ENCODE measurements around the gene CSKMT. TPM values are rescaled to one million over a fixed set of nuclear protein-coding genes. Genes with fewer than 3 reads are reported as not detected.

CSKMT gene
- total RNA-seq, 2 experiments from 2014 or later: 37.1 to 43.6 TPM

DNA sequence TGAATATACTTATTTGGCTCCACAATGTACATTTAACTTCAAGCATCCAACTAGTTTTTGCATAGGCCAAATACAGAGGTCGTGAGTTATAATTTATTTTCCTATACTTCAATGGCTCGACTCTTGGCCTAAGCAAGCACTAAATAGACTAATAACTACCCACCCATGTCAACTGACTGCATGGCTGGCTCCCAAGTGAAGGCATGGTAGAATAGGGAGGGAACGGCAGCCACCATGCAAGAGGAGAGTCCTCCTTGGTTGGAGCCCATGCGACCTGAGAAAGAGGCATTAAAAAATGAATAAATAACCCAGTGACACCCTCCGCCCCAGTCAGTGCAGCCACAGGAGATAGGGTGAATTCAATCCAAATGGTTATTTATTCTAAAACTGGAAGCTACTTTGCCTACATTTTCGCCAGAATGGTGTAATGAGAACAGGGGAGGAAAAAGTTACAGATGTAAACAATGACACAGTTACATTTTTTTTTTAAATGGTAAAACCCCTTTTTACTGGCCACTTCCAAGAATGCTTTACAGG lies 47.2 kb downstream of the CSKMT start:
- TF ChIP-seq, protein P1, sequence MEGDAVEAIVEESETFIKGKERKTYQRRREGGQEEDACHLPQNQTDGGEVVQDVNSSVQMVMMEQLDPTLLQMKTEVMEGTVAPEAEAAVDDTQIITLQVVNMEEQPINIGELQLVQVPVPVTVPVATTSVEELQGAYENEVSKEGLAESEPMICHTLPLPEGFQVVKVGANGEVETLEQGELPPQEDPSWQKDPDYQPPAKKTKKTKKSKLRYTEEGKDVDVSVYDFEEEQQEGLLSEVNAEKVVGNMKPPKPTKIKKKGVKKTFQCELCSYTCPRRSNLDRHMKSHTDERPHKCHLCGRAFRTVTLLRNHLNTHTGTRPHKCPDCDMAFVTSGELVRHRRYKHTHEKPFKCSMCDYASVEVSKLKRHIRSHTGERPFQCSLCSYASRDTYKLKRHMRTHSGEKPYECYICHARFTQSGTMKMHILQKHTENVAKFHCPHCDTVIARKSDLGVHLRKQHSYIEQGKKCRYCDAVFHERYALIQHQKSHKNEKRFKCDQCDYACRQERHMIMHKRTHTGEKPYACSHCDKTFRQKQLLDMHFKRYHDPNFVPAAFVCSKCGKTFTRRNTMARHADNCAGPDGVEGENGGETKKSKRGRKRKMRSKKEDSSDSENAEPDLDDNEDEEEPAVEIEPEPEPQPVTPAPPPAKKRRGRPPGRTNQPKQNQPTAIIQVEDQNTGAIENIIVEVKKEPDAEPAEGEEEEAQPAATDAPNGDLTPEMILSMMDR (IDR thresholded peaks at IDR 0.05): no peak
- no peak overlapping the region for H3K4me3 Mint-ChIP-seq
- peaks cover 64% of the 10 kb centered on the region for H3K4me1 Mint-ChIP-seq (ENCODE audit: low read depth)
- ChIA-PET POLR2A (interaction anchor here (0.6 to 5.0 kb wide), 11 partner anchors 12 to 1122 kb away, joined by 3 to 34 read pairs (median 5); partner anchors contain the start of genes C11orf98, CSKMT, HNRNPUL2 and LBHD1), CTCF (no interaction called here)
- H3K27me3 Mint-ChIP-seq: no peaks in the 10 kb centered on the region
- no peak for ATAC-seq
- DNase-seq: no peak
- peaks cover 69% of the 10 kb centered on the region for H3K36me3 Mint-ChIP-seq (ENCODE audit: low read depth)
- H3K9me3 Mint-ChIP-seq: no peaks in the 10 kb centered on the region
- peak overlapping the region; percentile 91 for H3K27ac Mint-ChIP-seq
- intact Hi-C loops (cut with micrococcal nuclease): no loop called here

DNA sequence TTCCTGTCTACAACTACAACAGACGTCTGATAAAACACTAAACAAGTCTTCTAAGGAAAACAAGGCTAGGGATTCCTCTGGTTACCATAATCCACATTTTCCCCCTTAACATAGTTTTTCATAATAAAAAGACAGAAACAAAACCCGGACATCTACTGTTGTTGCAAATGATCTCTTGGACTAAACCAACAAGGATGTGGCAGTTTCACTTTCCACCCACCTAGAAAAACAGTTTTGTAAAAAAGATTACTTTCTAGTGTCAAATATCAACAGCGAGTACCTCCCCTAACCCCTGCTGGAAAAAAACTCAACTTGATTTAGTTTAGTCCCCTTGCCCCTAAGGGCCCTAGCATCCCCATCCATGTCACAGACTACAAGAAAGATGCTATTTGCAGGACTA lies 47.7 kb downstream of the CSKMT start:
- ChIA-PET CTCF (no interaction called here), POLR2A (interaction anchor here (0.5 to 3.5 kb wide), 9 partner anchors 12 to 1123 kb away, joined by 3 to 20 read pairs (median 5); partner anchors contain the start of genes C11orf98, CSKMT, HNRNPUL2 and TUT1)
- Mint-ChIP-seq H3K4me3 (peak overlapping the region; percentile 6), H3K36me3 (ENCODE audit: low read depth) (peaks cover 71% of the 10 kb centered on the region), H3K4me1 (ENCODE audit: low read depth) (peaks cover 60% of the 10 kb centered on the region), H3K9me3 (no peaks in the 10 kb centered on the region), H3K27ac (peak overlapping the region; percentile 91), H3K27me3 (no peaks in the 10 kb centered on the region)
- DNase-seq: no peak
- intact Hi-C loops (cut with micrococcal nuclease): no loop called here
- no peak for ATAC-seq
- TF ChIP-seq, protein P1 (IDR thresholded peaks at IDR 0.05): no peak

DNA sequence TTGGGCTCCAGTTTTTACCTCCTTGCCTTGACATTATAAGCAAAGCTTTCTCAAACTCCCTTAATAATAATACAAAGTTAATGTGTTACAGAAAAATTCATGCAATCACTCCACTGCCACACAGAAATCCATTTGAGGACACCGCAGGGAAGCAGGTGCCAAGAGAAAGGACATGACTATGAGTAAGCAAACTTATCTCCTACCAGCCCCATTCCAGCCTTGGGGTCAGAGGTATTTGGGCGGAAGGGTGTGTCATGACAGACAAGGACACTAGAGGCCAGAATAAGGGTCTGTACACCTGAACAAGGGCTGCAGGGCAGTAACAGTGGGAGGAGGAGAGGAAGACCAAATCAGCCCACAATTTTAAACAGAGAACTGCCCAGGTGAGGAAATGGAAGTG lies 48.2 kb downstream of the CSKMT start:
- CTCF ChIA-PET: interaction anchor here (0.5 to 1.2 kb wide), 2 partner anchors 16 to 19 kb away, joined by 3 read pairs; no protein-coding TSS in a partner anchor
- intact Hi-C loops (cut with micrococcal nuclease): no loop called here
- Mint-ChIP-seq H3K4me3 (peak overlapping the region; percentile 25), H3K36me3 (ENCODE audit: low read depth) (peaks cover 72% of the 10 kb centered on the region), H3K27me3 (no peaks in the 10 kb centered on the region), H3K4me1 (ENCODE audit: low read depth) (peaks cover 60% of the 10 kb centered on the region), H3K27ac (peak overlapping the region; percentile 91), H3K9me3 (no peaks in the 10 kb centered on the region)
- ATAC-seq (no peak), DNase-seq (no peak)
- TF ChIP-seq, protein P1 (IDR thresholded peaks at IDR 0.05): no peak
- POLR2A ChIA-PET: interaction anchor here (0.5 to 3.5 kb wide), 5 partner anchors 11 to 122 kb away, joined by 3 to 20 read pairs (median 5); partner anchors contain the start of genes C11orf98, CSKMT, HNRNPUL2 and TUT1

DNA sequence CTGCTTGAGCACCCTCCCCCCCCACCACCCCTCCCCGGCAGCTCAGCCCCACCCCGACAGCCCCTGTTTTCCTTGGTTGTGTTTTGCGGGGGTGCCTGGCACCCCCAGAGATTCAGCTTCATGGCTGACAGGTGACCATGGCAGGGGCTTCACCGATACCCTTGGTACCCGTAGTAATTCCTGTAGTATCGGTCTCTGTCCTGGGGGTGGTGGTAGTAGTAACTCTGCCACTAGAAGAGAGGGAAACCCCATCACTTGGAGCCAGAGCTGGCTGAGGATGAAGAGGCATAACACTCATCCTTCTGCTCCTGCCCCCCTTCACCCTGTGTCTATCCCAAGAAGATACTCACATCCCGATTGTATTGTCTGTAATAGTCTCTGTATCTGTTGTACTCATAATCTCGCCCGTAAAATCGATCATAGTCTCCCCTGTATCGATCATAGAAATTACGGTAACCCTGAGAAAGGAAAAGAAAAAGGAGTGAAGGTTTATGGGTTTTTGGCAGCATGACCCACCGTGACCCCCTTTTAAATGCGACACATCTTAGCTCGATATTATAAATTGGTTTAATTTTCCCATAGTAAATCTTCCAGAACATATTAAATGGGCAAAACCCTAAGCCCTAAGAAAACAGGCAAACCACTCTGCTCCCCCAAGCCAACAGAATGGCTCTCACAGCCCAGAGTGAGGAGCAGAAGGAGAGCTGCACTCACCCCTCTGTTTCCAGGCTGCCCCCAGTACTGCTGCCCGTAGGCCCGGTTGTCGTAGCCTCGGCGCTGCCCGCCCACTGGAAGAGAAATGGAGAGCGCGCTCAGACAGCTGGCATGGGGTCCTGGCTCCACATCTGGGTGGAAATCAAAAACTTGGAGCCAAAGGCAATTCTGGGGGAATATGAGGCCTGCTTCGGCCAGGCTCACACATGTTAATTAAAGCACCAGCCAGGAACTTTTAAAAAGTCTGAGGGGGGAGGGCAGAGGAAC lies 50.3 kb downstream of the CSKMT start:
- ATAC-seq: no peak
- H3K9me3 Mint-ChIP-seq: no peaks in the 10 kb centered on the region
- peaks cover 72% of the 10 kb centered on the region for H3K36me3 Mint-ChIP-seq (ENCODE audit: low read depth)
- TF ChIP-seq, protein P1 (IDR thresholded peaks at IDR 0.05): no peak
- DNase-seq: no peak
- peak overlapping the region; percentile 44 for H3K27ac Mint-ChIP-seq
- intact Hi-C loops (cut with micrococcal nuclease): no loop called here
- H3K4me3 Mint-ChIP-seq: no peak overlapping the region
- H3K27me3 Mint-ChIP-seq: no peaks in the 10 kb centered on the region
- H3K4me1 Mint-ChIP-seq (ENCODE audit: low read depth): peaks cover 55% of the 10 kb centered on the region
- POLR2A ChIA-PET: interaction anchor here (0.7 to 4.3 kb wide), 9 partner anchors 9 to 141 kb away, joined by 3 to 39 read pairs (median 4); partner anchors contain the start of genes HNRNPUL2, TAF6L and TTC9C
- CTCF ChIA-PET: interaction anchor here (1.7 to 2.2 kb wide), 3 partner anchors 9 to 71 kb away, joined by 5 to 7 read pairs (median 6); no protein-coding TSS in a partner anchor

Measured in activated CD8-positive, alpha-beta T cell treated with anti-CD3 and anti-CD28 coated beads for 36 hours (primary cell).